Stimulated activated CD4-positive, alpha-beta T cell treated with anti-CD3 and anti-CD28 coated beads, Interleukin-15, amount 100 ng/mL, for 48 hours (primary cell): Measurements from ENCODE around the gene R3HDM2.

Experiments used
- DNase-seq, 2 donors: peaks; one replicate each; pipeline ENCODE4 v3.0.0-alpha.2; 2020; ENCODE audit warnings: low read depth in 2 of 2

R3HDM2 gene

DNA sequence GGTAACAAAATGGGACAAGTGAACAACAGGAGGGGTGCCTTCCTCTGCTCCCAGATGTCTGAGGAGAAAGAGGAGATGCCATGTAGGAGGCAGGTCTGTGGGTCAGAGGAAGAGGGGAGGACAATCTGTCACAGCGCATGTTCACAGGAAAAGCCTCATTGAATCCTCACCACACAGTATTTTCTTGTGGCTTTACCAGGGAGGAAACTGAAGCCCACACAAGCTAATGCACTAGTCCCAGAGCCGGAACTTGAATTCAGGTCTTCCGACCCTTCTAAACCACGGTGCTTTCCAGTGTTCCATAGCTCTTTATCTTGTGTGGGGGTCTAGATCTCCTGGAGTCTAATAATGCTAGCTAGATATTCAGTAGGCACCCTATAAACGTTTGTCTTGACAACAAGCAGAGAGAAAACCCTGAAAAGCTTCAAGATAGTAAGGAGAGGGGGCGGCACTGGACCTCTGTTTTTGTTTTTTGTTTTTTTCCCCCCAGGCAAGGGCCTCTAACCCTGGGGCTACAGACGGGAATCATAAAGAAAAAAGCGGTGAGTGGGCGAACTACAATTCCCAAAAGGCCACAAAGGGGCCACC is 201.7 kb downstream of the R3HDM2 start:
- DNase-seq: no peak

DNA sequence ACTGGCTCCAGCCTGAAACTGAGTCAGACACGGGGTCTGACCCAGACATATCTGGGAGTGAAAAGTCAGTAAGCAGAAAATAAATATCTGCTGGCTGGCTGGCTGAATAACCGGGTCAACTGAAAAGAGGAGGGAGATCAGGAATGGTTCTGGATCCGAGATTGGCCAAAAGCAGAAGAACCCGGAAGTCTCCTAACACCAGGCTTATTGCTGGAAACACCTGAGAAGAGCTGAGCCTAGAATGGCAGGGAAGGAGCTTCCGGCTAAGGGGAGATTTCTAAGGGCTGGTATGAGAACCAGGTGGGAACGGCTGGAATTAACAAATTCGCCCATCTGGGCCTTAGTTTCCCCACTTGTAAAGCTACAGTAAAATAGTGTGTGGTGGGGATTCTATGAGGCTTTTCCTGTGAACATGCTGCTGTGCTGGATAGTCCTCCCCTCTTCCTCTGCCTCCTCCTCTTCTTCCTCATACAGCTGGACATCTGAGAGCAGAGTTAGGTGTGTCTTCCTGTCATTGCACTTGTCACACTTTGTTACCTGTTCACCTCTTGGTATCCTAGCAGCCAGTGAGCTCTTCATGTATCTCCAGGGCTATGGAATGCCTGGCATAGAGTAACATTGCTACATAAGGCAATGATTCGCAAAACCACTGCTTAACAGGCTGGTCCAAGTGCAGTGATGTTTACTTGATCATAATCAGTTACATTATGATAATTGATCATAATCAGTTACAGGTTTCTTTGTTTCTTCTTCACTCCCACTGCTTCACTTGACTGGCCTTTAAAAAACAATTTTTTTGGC is 203.3 kb downstream of the R3HDM2 start:
- no peak for DNase-seq

DNA sequence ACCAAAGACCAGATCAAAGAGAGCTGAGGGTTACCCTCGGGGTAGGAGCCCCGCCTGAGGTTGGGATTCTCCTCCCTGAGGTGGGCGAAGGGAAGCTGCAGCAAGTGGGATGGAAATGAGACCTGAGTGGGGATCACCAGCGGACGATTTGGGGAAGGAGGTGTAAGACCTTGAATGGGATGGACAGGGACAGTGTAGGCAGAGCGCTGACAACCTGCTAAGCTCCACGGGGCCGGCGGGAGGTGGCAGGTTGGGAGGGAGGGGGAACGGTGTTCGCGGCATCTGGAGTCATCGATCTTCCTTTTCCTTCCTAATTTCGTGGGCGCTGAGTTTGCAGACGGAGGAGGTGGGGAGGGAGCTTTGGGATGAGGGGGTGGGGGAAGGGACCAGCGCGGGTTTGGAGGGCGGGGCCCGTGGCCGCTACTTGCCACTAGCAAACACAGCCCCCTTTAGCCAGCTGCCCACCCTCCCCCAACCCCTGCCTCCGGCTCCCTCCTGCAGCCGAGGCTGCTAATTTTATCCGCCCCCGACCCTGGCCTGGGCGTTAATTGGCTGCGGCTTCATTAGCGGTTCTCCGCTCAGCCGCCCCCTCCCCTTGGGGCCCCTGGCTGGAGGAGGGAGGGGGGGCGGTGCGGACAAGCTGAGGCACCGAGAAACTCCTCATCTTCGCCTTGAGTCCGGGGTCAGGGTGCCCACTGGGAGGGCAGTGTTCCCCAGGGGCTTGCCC is 204.1 kb downstream of the R3HDM2 start:
- no peak for DNase-seq

DNA sequence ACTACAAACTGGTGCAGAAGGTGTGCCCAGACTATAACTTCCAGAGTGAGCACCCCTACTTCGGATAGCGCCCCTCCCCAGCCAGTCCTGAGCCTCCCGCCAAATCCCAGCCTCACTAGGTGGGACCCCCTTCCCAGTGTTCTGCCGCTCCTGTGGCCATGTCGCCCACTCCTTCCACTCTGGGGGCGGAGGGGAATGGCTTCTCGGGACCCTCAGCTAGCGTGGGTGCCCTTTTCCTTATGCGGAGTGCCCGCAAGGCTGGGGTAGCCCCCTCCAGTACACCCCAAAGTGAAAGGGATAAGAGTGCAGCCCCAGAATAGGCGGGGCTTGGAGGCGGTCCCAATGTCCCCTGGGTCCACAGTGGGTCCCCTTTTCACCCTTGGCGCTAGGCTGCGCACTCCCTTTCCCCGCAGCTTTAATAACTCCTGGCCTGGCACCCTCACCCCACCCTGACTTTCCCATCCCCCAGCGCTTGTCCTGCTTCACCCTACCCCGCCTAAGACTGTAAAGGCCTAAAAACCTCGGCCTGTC is 205.1 kb downstream of the R3HDM2 start:
- DNase-seq: no peak

DNA sequence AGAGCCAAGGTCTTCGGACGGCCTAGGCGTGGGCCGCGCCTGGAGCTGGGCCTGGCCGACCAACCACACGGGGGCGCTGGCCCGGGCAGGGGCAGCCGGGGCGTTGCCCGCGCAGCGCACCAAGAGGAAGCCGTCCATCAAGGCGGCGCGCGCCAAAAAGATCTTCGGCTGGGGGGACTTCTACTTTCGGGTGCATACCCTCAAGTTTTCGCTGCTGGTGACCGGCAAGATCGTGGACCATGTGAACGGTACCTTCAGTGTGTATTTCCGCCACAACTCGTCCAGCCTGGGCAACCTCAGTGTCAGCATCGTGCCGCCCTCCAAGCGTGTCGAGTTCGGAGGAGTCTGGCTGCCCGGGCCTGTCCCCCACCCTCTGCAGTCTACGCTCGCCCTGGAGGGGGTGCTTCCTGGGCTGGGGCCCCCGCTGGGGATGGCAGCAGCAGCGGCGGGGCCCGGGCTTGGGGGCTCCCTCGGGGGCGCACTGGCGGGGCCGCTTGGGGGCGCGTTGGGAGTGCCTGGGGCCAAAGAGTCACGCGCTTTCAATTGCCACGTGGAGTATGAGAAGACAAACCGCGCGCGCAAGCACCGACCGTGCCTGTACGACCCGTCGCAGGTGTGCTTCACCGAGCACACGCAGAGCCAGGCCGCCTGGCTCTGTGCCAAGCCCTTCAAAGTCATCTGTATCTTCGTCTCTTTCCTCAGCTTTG is 205.7 kb downstream of the R3HDM2 start:
- peak in 1 of 2 donors; percentile 59 for DNase-seq

DNA sequence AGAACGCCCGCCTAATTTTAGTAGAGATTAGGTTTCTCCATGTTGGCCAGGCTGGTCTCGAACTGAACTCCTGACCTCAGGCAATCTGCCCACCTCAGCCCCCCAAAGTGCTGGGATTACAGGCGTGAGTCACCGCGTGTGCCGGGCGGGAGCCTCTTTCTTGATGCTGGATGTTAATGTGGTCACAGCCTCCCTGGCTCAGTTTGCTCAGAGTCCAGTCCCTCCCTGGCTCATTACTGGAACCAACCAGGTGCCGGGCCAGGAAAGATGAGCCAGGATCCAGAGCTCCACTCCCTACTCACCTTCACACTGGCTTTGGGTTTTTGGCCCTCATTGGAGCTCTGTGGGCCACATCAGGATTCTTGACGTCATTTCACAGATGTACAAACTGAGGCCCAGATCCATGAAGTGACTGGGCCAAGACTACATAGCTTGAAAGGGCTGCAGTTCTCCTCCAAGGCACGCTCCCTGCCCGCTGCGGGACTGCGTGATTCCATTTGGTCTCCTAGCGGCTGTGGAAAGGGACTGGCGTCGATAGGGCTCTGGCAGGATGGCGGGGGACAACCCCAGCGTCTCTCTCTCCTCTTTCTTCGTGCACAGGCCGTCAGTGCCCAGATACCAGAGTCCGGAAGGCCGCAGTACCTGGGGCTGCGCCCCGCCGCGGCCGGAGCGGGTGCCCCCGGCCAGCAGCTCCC is 206.4 kb downstream of the R3HDM2 start:
- DNase-seq: no peak

DNA sequence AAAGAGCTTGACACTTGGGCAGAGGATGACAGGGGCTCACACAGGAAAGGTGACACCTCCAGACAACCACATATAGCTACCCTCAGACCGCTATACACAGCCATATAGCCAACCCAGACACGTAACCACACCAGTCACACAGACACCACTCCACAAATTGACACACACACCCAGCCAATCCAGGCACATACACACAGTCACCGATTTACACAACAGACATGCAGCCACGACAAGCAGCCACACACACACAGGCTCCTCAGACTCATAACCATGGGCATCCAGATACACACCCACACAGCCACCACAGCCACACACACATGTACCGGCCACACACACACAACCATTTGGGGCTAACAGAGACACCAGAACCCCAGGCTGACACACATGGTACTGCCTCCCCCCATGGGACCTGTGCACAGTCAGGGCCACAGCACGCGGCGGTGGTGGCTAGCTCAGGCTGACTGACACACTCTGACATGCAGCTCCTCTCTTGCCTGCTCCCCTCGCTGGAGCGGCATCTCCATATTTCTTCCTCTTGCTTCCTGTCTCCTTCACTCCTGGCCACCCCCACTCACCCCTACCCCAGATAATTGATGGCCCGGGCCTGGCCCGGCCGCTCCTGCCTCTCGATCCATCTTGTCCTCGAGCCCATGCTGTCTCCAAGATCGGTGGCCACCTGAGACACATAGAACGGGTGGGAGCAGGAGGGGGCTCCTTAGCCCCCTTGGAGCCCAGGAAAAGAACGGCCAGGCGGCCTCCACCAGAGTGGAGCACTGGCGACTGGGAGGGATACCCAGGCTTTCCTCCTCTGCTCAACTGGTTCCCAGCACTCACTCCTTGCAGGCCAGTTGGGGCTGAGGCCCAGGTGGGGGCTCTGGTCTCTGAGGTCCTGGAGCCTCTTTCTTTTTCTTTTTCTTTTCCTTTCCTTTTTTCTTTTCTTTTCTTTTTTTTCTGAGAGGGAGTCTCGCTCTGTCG is 207.4 kb downstream of the R3HDM2 start:
- no peak for DNase-seq

DNA sequence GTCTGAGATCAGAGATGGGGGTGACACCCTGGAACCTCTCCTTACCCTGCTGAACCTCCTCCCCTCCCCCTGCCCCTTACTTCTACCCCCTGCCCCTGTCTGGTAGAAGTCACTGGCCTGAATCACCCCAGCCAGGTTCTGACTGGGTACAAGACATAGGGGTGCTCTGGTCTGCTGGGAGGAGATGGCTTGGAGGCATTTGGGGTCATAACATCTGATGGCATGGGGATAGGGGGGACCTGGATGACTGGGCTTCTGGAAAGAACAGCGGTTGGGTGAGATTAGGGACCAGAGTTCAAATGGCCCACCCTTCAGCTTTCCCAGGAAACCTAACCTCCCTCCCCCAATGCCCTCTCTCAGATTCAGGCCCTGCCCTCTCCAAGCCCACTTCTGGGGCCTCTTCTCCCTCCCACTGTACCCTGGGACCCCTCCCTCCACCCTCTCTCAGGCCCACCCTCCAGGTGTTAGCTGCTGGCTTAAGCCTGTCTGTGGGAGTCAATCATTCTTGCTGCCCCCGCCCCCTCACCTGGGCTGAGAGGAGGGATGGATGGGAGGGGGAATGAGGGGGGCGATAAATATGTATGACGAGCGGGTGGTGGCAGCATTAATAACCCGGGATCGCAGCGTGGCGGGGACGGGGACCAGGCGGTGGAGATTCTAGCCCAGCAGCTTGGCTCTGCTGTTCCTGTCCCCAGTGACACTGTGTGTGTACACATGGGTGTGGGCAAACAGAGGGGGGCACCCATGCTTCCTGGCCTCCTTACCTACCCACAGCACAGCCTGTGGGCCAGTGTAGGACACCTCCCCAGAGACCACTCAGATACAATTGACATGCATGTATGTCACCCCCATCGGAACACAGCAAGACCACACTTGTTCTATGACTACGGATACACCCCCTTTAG is 208.3 kb downstream of the R3HDM2 start:
- no peak for DNase-seq

DNA sequence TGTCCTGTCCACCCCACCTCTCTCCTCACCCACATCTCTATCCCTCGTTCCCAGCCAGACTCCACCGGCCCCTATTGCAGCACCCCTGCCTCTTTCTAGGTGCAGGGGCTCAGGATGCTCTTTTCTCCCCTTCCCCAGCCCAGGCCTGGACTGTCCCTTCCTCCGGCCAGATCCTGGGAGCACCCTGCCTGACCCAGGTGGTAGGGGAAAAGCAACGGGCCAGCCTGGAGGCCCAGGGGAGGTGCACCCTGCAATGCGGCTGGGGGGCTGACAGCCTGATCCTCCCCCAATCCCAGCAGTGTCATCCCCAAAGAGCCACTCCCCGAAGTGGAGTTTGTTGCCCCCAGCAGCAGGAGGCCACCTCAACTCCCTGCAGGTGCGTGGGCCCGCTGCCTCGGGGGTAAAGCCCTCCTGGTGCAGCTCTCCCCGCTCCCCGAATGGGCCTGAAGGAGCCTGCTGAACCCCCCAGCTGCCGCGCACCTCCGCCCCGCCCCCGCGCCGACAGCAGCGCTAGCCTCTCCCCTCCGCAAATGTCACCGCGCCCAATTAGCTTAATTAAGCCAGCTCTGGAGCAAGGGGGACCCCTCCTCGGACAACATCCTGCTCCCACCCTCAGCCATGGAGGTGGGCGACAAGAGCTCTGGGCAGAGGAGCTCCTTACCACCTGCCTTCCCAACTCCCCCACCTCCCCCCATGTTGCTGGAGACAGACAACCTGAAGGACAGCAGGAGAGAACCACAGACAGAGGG is 209.5 kb downstream of the R3HDM2 start:
- no peak for DNase-seq

DNA sequence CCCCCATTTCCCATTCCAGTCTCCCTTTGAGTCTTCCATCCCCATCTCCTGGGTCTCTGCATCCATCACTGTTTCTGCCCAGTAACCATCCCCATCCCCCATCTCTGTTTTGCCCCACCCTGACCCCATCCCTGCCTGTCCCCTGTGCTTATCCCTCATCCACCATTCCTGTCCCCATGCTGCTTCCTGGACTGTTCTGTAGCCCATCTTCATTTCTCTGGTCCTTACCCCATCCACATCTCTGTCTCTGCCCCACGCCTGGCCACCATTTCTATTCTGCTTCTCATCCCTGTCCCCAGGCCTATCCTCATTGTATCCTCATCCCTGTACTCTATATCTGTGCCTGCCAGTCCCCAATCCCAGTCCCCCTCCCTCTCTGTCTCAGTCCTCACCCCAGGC is 210.1 kb downstream of the R3HDM2 start:
- DNase-seq: no peak

DNA sequence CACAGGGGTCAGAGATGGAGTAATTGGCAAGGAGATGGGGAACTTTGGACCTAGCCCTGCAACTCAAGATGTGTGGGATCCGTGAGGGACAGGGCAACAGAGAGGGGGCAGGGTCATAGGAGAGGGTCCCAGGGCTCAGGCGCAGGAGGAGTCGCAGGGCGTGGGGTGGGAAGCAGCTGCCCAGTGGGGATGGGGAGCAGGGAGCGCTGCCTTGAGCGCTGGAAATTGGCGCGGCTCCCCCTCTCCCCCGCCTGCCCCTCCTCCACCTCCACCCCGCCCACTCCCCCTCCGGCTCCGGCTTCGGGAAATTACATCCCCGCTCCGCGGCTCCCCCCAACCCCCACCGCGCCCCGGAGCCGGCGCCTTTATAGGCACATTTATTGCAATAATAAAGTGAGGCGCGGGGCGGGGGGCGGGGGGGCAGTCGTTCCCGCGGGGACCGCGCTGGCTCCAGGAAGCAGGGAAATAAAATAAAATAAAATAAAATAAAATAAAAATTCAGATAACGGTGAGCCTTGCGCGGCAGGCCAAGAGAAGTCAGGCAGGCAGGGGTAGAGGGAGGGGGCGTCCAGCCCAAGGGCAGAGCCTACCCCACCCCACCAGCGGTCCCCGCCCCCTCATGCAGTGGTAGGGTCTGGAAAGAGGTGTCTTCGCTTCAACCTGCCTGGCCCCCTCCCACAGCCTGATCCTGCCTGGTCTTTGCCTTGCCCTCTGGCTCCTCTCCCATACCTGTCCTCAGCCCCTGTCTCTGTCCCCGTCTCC is 210.7 kb downstream of the R3HDM2 start:
- DNase-seq: no peak

DNA sequence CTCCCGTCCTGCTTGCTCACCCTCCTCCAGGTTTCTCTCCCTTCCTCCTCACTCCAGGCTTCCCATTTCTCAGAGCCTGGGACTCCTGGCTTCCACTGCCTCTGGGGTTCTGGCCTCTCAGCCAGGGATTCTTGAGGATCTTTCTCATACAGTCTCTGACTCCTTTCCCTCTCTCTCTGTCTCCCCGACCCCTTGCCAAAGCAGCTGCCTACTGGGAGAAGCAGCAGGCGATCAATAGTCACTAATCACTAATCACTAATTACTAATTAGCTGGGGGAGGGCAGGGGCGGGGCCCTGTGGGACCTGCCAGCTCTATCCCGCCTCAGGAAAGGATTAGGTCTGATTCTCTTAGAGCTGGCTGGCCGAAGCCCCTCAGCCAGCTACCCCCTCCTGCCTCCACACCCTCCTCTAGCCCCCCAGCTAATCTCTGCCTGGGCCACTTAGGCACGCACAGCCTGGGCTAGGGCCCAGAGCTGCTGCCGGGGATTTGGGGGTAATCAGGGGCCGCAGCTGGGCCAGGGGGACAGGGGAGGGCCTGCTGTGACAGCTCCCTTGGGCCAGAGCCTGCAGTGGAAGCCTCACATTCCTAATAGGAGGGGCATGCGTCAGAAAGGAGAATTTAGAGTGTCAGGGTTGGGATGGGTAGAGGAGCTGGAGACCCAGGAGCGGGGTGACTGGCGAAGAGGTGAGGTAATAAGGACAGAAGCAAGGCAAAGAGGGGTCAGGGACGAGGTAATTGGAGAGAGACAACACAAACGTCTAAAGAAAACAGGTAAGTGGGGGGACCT is 211.4 kb downstream of the R3HDM2 start:
- DNase-seq: no peak

DNA sequence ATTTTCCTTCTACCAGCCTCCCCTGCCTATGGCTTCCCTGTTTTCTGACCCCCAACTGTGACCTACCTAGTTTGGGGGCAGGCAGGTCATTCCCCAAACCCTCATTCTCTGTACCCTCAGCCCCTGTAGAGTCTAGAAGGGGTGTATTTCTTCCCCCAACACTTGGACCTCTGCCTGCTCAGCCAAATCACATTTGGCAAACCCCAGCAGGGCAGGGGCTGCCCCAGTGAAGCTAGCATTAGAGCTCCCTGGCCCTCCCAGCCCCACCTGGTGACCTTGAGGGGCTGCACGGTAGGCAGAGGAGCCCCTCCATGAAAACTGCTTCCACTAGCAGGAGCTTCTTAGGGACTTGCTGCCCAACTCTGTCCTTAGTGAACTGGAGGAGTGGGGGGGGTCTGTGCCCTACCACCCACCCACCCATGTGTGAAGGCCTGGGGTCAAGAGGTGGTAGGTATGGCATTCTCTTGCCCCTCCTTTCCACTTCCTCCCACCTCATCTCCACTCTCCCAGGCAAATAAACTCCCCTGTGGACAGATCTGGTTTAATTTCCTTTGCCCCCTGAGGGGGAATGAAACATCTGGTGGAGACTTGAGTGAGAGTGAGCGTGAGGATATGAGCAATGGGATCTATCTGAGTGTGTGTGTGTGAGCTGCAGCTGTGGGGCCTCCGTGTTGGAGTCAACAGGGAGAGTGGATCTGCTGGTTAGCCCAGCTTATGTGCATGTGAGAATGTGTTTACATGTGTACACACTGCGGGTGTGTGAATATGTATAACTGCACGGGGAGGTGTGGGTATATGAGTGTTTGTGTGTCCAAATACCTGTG is 212.6 kb downstream of the R3HDM2 start:
- no peak for DNase-seq

DNA sequence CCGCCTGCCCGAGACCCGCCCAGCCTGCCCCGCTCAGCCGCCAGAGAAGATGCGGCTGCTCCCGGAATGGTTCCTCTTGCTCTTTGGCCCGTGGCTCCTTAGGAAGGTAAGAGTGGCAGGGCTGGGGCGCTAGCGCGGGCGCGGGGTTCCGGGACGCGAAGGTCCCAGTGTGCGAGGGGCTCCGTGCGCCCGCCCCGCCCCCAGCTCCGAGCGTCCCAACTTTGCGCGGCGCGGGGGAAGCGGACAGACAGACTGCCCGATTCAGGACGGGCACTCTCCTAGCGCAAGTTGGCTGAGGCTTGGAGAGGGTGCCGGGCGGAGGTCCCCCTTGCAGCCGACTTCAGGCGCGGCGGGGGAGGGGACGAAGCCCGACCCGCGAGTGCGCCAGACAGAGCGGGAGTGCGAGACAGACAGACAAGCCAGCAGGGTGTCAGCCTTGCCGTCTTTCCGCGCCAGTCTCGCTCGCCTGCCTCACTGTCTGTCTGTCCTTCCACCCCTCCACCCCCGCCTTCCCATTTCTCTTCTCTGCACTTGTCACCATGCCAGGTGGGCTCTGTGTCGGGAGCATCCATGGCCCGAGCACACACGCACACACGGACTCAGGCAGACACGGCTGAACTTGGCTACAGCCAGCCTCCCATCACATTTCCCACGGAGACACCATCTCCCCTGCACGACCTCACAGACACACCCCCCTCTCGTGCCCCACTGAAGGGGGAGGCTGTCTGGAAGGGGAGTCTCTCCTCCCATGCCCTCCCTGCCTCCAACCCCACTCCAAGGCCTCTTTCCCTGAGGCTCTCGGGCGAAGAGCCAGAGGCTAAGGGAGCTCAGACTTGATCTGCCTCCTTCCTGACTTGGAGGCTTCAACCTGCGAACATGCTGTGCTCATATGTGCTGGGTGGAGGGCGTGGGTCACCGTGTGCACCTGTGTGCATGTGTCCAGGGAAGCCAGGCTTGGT is 213.6 kb downstream of the R3HDM2 start:
- no peak for DNase-seq
